ENCODE data around the gene REPS1.
"Not testable (repeated sequence)": the region's sequence is repeated elsewhere in the genome, so short reads cannot be mapped to it uniquely, and the experiment has no call there.

The REPS1 gene

DNA sequence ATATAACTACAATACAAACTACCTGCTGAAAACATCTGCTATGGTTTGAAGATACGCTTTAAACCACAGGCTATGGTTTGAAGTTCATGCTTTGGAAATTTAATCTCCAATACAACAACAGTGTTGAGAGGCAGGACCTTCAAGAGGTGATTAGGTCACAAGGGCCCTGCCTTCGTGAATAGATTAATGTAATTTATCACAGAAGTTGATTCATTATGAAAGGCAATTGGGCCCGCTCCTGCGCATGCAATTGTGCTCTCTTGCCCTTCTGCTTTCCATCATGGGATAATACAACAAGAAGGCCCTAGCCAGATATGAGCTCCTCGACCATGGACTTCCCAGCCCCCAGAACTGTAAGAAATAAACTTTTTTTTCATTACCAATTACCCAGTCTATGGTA, 21.2 kb downstream of the REPS1 start:
- no peak for DNase-seq

DNA sequence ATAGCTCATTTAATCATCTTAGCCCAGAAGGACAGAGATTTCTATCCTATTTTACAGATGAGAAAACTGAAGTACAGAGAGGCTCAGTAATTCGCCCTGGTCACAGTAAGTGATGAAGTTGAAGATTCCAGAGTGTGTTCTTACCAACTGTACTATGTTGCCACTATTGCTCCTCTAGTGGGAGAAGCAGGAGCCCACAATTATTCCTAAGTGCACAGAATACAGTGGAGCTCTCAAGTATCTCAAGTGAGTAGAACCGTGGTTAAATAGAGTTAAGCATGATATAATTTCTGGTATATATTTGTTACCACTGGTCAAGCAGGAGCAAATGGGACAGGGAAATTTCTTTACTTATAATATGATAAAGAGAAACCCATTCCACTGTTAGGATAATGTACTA, 22.1 kb downstream of the REPS1 start:
- no peak for DNase-seq

GRCh38 chr6:138965291-138965874, 22.7 kb downstream of the REPS1 start:
- DNase-seq, result no peak

- DNase-seq, result no peak
Observed at GRCh38 chr6:138964012-138964411, 24.0 kb downstream of the REPS1 start.

- DNase-seq, result no peak
Observed at GRCh38 chr6:138963531-138963930, 24.5 kb downstream of the REPS1 start.

GRCh38 chr6:138963119-138963518, 24.9 kb downstream of the REPS1 start:
- no peak for DNase-seq

DNA sequence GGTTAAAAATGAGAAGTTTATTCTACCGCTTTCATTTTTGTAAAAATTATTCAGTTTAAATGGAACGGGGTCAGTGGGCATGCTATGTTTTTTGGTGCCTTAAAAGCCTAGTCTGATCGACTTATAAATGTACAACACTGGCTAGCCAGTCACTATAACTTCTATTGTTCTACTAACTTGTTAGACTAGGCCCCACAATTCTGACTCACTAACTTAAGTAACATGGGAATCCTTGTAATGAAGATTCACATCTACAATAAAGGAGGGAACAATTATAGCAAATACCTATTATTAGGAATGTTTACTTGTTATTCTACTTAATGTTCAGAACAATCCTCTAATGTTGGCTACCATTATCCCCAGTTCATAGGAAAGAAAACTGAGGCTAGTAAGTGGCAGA, 28.5 kb downstream of the REPS1 start:
- DNase-seq, result no peak

GRCh38 chr6:138958595-138958994, 29.5 kb downstream of the REPS1 start:
- no peak for DNase-seq

DNA sequence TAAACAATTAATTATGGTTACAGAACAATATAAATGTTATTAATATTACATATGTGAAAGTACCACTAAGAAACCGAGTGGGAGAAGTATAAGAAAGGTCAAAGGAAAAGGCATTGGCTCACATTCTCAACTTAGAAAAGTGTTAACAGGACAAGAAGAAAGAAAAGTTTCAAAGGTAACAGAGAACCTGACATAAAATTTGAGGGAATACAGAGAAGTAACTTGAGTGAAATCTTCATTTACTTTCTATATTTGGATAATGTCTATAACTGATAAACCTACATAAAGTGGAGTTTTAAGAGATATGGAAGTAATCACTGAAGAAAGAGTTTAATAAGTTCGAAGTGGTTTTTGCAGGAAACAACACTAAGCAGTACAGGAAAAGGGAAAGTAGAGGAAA, 30.1 kb downstream of the REPS1 start:
- DNase-seq, result no peak

- no peak for DNase-seq
Observed at GRCh38 chr6:138957484-138957883, 30.6 kb downstream of the REPS1 start.

DNA sequence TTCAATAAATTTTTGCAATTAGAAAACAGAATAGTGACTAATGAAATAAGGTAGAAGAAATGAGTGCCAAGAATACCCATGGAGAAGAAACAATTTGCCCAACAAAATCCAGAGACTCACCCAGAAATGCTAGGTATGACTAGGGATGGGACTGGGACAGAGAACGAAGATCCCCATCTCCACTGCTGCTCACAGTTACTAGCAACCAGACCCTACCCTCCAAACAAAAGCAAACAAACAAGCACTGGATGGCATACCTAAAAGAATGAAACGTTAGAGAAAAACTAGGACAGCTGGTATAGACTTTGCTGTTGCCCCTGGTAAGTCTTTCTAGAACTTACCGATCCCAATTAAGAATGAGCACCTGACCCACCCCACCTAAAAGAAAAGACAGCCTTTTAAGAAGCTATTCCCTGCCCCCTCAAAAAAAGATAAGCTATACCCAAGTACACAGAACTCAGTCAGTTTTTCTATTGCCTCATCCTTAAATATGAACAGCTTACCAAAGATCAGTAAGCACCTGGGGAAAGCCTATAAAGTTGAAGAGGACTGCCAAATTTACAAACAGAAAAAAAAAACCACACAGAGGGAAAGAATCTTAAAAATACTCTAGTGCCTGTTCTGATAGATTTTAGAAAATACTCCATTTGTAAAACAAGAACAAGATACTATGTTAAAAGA, 31.7 kb downstream of the REPS1 start:
- DNase-seq, result no peak

DNA sequence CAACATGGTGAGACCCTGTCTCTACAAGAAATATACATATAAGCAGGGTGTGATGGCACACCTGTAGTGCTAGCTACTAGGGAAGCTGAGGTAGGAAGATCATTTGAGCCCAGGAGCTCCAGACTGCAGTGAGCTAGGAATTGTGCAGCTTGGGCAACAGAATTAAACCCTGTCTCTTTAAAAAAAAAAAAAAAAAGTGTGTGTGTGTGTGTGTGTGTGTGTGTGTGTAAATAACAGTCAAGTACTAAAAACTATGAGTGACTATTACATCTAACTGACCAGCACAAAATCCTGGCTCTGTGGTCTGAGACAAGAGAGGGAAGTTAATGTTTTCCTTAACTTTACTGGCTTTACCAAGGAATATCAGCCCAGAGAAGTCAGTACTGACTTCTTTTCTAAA, 32.8 kb downstream of the REPS1 start:
- no peak for DNase-seq

DNA sequence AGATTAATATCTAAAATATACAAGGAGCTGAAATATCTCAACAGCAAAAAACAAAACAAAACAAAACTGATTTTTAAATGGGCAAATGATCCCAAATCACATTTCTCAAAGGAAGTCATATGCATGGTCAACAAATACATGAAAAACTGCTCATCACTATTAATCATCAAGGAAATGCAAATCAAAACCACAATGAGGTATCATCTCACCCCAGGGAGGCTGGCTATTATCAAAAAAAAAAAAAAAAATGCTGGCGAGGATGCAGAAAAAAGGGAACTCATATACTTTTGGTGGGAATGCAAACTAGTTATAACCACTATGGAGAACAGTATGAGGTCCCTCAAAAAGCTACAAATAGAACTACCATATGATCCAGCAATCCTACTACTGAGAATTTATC, 34.6 kb downstream of the REPS1 start:
- DNase-seq, result no peak

DNA sequence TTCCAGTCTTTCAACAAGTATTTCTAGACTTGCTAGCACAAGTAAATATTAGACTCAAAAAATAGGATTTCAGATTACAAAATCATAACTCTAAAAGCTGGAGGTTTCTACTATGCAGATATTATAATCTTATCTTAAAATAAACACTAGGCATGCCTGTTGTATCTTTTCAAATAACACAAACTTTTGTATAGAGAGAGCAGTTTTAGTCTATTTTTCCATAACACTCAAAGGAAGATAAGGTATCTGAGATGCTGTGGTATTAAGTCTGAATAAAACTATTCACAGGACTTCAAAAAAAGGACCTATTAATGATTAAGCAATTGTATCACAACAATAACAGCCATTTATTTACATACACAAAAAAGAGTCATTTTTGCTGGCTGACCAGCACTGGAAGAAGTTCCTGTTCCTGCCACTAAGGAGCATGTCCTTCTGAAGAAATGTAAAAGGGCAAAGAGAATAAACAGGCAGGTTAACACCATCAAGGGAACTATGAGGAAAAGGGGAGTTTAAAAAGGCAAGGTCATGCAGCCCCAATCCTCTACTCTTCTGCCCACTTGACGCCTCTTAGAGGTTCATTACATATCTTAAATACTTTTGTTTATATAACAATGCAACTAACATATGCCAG, 39.4 kb downstream of the REPS1 start:
- DNase-seq, result no peak

GRCh38 chr6:138948004-138948403, 40.0 kb downstream of the REPS1 start:
- DNase-seq, result no peak

DNA sequence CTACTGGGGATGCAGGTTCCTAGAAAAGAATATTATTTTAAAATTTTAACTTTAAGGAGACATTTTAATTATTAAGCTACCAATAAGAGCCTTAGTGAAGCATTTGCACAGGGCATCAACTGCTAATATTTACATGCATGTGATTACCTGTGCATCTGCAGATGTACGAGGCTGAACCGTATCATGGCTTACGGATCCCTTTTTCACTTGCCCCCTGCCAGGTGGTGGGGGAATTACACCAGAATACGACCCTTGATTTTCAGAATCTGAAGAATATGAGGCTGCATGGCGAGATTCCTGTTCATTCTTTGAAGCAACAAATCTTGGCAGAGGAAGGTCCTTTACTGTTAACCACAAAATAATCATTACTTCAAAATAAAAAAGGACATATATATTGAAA, 42.7 kb downstream of the REPS1 start:
- DNase-seq, result no peak

GRCh38 chr6:138944412-138944811, 43.6 kb downstream of the REPS1 start:
- no peak for DNase-seq

DNA sequence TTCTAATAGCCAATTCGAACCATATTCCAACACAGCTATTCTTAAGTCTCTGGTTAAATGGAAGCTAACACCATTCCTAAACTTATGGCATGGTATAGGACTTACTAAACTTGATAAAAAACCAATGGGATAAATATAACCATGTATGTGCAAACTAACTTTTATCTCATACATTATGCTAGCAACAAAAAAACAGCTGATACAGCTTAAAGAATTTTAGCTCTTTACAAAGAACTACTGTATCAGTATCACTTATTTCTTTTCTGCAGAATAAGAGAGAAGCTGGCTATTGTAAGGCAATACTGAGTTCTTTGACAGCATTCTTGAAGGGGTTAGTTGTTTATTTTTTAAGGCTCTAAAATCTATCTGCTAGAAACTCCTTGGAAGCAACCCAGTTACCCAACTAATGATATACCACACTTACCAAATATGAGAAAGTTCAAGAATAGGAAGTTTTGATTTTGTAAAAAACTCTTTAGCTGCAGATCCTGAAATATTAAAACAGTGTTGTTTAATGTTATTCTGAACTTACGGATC, 44.9 kb downstream of the REPS1 start:
- DNase-seq, result no peak

- DNase-seq, result not testable (repeated sequence)
Observed at GRCh38 chr6:138936873-138937272, 51.2 kb downstream of the REPS1 start.

- no peak for DNase-seq
Observed at GRCh38 chr6:138931660-138932059, 56.4 kb downstream of the REPS1 start.

GRCh38 chr6:138926579-138926978, 61.5 kb downstream of the REPS1 start:
- DNase-seq, result no peak

- no peak for DNase-seq
Observed at GRCh38 chr6:138925806-138926205, 62.2 kb downstream of the REPS1 start.

DNA sequence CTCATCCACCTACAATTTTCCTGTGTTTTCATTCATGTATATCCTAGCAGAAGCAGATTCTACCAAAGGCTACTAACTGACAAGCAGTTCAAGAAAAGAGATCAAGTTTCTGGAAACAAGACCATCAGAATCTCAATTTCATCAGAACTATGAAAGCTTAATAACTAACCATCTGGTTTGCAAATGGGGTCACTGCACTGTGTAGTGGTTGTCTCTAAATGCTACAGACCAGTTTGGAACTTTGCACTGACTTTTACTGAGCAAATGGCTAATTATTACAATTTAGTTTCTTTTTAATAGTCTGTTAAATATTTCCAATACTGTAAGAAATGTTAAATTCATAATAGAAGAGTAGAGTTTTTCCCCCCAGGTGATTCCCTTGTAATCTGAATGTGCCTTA, 64.5 kb downstream of the REPS1 start:
- DNase-seq, result no peak

DNA sequence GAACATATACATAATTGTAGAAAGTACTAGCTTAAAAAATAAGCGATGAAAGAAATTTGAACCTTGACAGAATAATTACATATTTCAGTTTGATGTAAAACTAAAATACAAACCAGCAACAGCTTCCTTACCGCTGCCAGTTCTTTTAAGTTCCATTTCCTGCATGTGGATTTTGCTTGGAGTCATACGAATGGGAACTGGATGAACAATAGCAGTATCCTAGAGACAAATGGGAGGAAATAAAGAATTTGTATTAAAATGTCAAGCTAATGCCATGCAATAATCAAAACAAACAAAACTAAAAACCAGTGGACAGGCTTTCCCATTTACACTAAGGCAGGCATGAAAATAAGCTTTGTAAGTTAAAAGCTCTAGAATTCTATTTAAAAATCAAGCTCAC, 67.1 kb downstream of the REPS1 start:
- no peak for DNase-seq

Measured in activated CD4-positive, CD25-positive, alpha-beta regulatory T cell (primary cell).